ENCODE data around the gene UBQLN4. TPM values are rescaled to one million over a fixed set of nuclear protein-coding genes. Genes with fewer than 3 reads are reported as not detected.

Gene UBQLN4
- total RNA-seq, 4 donors from 2014 or later = 16.2 to 24.5 (median 18.6) TPM

DNA sequence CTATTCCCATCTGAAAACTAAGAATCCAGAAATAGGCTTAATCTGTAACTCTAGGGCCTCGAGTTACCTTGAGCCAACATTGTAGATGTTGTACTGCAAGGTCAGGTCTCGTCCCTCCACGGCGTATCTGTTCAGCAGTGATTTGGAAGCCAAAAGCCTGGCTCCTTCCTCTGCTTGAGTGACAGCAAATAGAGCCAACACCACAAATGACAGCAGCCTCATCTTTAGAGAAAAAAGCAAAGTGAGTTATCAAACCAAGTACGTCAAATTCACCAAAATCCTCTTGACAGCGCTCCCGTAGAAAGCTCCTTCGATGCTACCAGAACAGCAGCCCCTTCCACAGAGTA, 33.7 kb downstream of the UBQLN4 start:
- no peak for DNase-seq (ENCODE audit: low spot score)
- no peak for TF ChIP-seq CTCF (IDR thresholded peaks at IDR 0.05)

GRCh38 chr1:156014829-156015228, 38.8 kb downstream of the UBQLN4 start:
- no peak for ATAC-seq (ENCODE audit: low FRiP score)
- DNase-seq (ENCODE audit: low spot score) = no peak
- no peak for TF ChIP-seq CTCF (IDR thresholded peaks at IDR 0.05)

More for the DNA sequence above, 33.7 kb downstream of the UBQLN4 start:
- no peak for ATAC-seq (ENCODE audit: low FRiP score)

DNA sequence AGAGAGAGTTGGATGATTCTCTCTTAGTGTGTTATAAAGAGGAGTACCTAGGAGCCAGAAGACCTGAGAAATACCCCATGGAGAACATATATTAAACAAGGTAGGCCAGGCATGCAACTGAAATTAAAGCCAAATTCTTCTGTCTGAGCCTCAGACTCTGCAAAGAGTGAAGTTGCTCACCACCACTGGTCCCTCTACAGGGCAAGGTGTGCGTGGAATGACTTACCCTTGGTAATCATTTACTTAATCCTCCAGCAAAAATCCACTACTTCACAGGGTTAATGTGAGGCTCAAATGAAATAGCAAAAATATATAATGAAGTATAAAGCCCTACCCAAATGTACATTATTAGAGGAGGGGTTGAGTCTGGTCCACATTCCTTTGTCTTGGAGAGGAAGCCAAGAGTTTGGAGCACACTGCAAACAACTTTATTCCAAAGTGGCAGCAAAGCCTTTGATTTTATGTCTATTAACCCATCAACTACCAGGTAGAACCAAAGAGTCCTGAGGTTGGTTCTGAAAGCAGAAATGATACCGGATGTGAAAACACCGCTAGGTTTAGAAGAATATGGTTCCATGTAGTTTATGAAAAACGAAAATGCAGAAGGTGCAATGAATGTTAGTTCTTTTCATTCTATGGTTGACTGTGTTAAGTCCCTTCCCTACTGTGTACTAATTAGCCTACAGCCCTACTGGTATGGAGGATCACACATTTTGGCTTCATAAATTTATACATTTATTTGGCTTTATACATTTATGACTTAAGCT, 41.4 kb downstream of the UBQLN4 start:
- DNase-seq (ENCODE audit: low spot score) (no peak), ATAC-seq (ENCODE audit: low FRiP score) (no peak)
- no peak for TF ChIP-seq CTCF (IDR thresholded peaks at IDR 0.05)

DNA sequence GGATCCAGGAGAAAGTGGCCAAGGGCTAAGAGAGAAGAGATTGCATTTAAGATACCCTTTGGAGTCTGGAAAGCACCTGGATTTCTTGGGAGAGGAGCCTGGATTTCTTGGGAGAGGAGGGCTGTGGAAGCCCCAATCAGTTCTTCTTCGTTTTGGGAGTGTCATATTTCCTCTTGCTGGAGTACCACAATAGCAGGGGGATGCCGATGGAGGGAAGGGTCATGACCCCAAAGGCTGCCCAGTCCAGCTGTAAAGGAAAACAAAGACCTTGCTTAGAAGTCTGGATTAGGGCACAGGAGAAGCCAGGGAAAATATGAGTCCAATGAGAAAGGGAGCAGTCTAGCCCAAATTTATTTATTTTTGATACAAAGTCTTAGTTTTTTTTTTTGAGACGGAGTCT, 44.2 kb downstream of the UBQLN4 start:
- TF ChIP-seq CTCF (IDR thresholded peaks at IDR 0.05) = no peak
- DNase-seq (ENCODE audit: low spot score) (no peak), ATAC-seq (ENCODE audit: low FRiP score) (no peak)

GRCh38 chr1:156006666-156007376, 46.8 kb downstream of the UBQLN4 start:
- DNase-seq (ENCODE audit: low spot score) (no peak), ATAC-seq (ENCODE audit: low FRiP score) (no peak)
- TF ChIP-seq CTCF (IDR thresholded peaks at IDR 0.05) = no peak

DNA sequence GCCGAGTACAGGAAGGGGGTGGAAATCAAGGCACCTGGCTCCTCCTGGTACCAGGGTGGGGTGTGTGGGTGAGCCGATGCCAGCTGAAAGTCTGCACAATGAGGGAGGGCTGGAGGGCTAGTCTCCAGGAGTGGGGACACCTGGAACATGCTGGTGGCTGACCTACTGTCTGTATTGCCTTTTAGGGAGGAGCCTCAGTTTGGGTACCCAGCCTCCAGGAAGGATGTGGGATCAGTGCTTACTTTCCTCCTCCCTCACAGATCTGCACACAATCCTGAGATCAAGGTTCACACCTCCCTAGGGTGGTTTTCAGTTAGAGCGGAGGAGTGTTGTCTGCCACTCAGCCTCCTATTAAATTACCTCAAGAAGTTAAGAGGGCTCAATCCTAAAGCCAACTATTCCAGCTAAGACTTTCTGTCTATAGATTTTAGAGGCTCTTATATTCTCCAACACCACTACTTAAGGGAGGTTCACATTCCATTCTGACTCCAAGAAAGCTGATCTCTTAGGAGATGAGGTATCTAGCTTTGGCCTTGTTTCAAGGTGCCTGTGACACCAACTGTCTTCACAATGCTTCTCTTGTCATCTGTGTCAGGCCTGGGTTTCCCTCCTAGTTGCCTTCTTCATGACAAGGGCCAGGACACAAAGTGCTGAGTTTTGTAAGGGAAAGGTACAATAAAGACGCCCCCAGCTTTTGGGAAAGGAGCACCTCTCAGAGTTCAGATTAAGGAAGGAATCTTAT, 48.6 kb downstream of the UBQLN4 start:
- no peak for DNase-seq (ENCODE audit: low spot score)
- ATAC-seq (ENCODE audit: low FRiP score) = no peak

More for the DNA sequence above, 48.6 kb downstream of the UBQLN4 start:
- no peak for TF ChIP-seq CTCF (IDR thresholded peaks at IDR 0.05)

Data from omental fat pad (tissue), 4 donors.